Neural cell (in vitro differentiated cells): ENCODE results near the gene TUBB3. TPM values are rescaled to one million over a fixed set of nuclear protein-coding genes. Genes with fewer than 3 reads are reported as not detected.

Experiments
- H2AFZ ChIP-seq: fragments of 200-600, 300-800 bp; sonication (generic), shearing (Covaris generic); 2 replicates; pipeline ENCODE4 v1.6.0; 2014; ENCODE audit warnings: low read depth, mild to moderate bottlenecking, antibody characterized with exemption, low read length, moderate library complexity
- H3F3A ChIP-seq: fragments of 200-600 bp; shearing (Covaris generic); 2 replicates; pipeline ENCODE4 v1.6.1; 2016; ENCODE audit warnings: mild to moderate bottlenecking, moderate library complexity, mixed read lengths, antibody characterized with exemption, low read length; ENCODE audit not compliant: insufficient read depth, poor library complexity, severe bottlenecking
- H3K27ac ChIP-seq: fragments of 200-600, 300-800 bp; sonication (generic), shearing (Covaris generic); 2 replicates; pipeline ENCODE4 v1.5.1; 2014; ENCODE audit warnings: mild to moderate bottlenecking, low read length, moderate library complexity
- H3K27me3 ChIP-seq: fragments of 300-800, 200-600 bp; sonication (generic), shearing (Covaris generic); 2 replicates; pipeline ENCODE4 v1.6.0; 2014; ENCODE audit warnings: mild to moderate bottlenecking, low read depth, low read length, moderate library complexity; ENCODE audit not compliant: insufficient read depth
- H3K36me3 ChIP-seq: fragments of 300-800, 200-600 bp; sonication (generic), shearing (Covaris generic); 2 replicates; pipeline ENCODE4 v1.5.1; 2014; ENCODE audit warnings: mild to moderate bottlenecking, antibody characterized with exemption, low read length, moderate library complexity; ENCODE audit not compliant: insufficient read depth
- H3K4me2 ChIP-seq: fragments of 300-800, 200-600 bp; sonication (generic), shearing (Covaris generic); 2 replicates; pipeline ENCODE4 v1.6.0; 2014; ENCODE audit warnings: mild to moderate bottlenecking, low read length
- H3K4me3 ChIP-seq: fragments of 300-800, 200-600 bp; sonication (generic), shearing (Covaris generic); 2 replicates; pipeline ENCODE4 v1.5.1; 2014; ENCODE audit warnings: mild to moderate bottlenecking, low read length, moderate library complexity
- H3K79me2 ChIP-seq: fragments of 200-600 bp; shearing (Covaris generic); replicated peaks from 2 replicates; pipeline ENCODE4 v1.6.0; 2014; ENCODE audit warnings: mild to moderate bottlenecking, low read length, moderate library complexity; ENCODE audit not compliant: insufficient read depth
- H3K9ac ChIP-seq: fragments of 300-800, 200-600 bp; sonication (generic), shearing (Covaris generic); 2 replicates; pipeline ENCODE4 v1.6.1; 2016; ENCODE audit warnings: mild to moderate bottlenecking, low read length, mixed read lengths
- H3K9me2 ChIP-seq: fragments of 200-600 bp; shearing (Covaris generic); 2 replicates; pipeline ENCODE4 v1.6.1; 2016; ENCODE audit warnings: mild to moderate bottlenecking, low read length, mixed read lengths; ENCODE audit not compliant: insufficient read depth
- H3K9me3 ChIP-seq: fragments of 200-600, 300-800 bp; sonication (generic), shearing (Covaris generic); 2 replicates; pipeline ENCODE4 v1.6.1; 2016; ENCODE audit warnings: mild to moderate bottlenecking, mixed run types, low read length, moderate library complexity, mixed read lengths
- H4K20me1 ChIP-seq: fragments of 200-600 bp; shearing (Covaris generic); 2 replicates; pipeline ENCODE4 v1.6.1; 2016; ENCODE audit warnings: mild to moderate bottlenecking, mixed run types; ENCODE audit not compliant: insufficient read depth
- EP300 ChIP-seq: fragments of 450-650 bp; conservative IDR thresholded peaks from 2 replicates; pipeline ENCODE4 v1.6.1; 2014; ENCODE audit warnings: antibody characterized with exemption, mild to moderate bottlenecking, moderate library complexity; ENCODE audit not compliant: poor library complexity, severe bottlenecking
- EZH2 ChIP-seq: fragments of 200-600, 300-800 bp; shearing (Covaris generic), sonication (generic); IDR thresholded peaks from 2 replicates; pipeline ENCODE4 v1.6.1; 2014; ENCODE audit warnings: antibody characterized with exemption, low read length, borderline replicate concordance, mild to moderate bottlenecking; ENCODE audit not compliant: insufficient read depth, poor library complexity, severe bottlenecking
- MXI1 ChIP-seq: fragments of 450-650 bp; conservative IDR thresholded peaks from 2 replicates; pipeline ENCODE4 v1.6.1; 2014; ENCODE audit warnings: antibody characterized with exemption, mild to moderate bottlenecking; ENCODE audit not compliant: poor library complexity, severe bottlenecking
- POLR2AphosphoS5 ChIP-seq: IDR thresholded peaks from 2 replicates; pipeline ENCODE4 v1.6.1; 2012
- RAD21 ChIP-seq: fragments of 450-650 bp; conservative IDR thresholded peaks from 2 replicates; pipeline ENCODE4 v1.6.1; 2014; ENCODE audit warnings: antibody characterized with exemption, mild to moderate bottlenecking, moderate library complexity
- SMC3 ChIP-seq: fragments of 450-650 bp; conservative IDR thresholded peaks from 2 replicates; pipeline ENCODE4 v1.6.1; 2014; ENCODE audit warnings: antibody characterized with exemption, mild to moderate bottlenecking, moderate library complexity; ENCODE audit not compliant: poor library complexity
- TAF1 ChIP-seq: IDR thresholded peaks from 2 replicates; pipeline ENCODE4 v1.6.1; 2012; ENCODE audit warnings: low read depth
- polyA plus RNA-seq: library from polyadenylated mRNA; depleted of rRNA; stranded (reverse); fragments of >200 nt; gene quantifications from 2 replicates; pipeline ENCODE4 v1.2.3, GENCODE V29; 2014
- TF ChIP-seq, protein P1 (sequence below): fragments of 450-650 bp; IDR thresholded peaks from 2 replicates; pipeline ENCODE4 v1.5.1; 2014; ENCODE audit warnings: antibody characterized with exemption, mild to moderate bottlenecking, moderate library complexity; ENCODE audit not compliant: poor library complexity, severe bottlenecking
- TF ChIP-seq, protein P2 (sequence below): IDR thresholded peaks from 2 replicates; pipeline ENCODE4 v1.6.1; 2012; ENCODE audit warnings: borderline replicate concordance

TUBB3 gene
- polyA plus RNA-seq, 1 donor from 2014 or later = 2,442 TPM

DNA sequence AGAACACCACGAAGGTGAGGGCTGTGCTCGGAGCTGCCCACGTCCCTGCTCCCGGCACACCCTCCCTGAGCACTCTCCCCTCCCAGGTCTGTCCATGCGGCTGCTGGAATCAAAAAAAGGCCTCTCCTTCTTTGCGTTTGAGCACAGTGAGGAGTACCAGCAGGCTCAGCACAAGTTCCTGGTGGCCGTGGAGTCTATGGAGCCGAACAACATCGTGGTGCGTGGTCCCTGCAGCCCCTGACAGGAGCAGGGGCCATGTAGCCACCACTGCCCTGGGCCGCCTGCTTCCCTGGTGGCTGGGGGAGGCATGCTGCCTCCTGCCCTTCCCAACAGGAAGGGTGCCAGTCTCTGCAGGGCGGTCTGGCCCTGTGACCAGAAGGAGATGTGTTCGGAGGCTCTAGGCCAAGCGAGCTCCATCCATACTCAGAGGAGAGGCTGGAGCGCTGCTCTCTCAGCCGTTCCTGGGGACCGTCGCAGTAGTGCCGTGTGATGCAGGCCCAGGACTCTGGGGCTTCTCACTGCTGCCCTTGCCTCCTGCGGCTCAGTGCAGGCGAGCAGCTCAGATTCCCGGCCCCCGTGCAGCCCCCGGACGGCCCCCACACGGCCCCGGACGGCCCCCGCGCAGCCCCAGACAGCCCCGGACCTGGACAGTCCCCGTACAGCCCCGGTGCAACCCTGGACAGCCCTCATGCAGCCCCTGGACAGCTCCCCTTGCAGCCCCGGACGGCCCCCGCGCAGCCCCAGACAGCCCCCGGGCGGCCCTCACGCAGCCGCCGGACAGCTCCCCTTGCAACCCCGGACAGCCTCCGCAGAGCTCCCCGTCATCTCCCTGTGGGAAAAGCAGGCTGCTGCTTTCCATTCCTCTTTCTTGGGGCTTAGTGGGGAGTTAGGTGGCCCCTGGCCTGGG, 29.2 kb upstream of the TUBB3 start (continued):
- TF ChIP-seq EP300 = no peak

DNA sequence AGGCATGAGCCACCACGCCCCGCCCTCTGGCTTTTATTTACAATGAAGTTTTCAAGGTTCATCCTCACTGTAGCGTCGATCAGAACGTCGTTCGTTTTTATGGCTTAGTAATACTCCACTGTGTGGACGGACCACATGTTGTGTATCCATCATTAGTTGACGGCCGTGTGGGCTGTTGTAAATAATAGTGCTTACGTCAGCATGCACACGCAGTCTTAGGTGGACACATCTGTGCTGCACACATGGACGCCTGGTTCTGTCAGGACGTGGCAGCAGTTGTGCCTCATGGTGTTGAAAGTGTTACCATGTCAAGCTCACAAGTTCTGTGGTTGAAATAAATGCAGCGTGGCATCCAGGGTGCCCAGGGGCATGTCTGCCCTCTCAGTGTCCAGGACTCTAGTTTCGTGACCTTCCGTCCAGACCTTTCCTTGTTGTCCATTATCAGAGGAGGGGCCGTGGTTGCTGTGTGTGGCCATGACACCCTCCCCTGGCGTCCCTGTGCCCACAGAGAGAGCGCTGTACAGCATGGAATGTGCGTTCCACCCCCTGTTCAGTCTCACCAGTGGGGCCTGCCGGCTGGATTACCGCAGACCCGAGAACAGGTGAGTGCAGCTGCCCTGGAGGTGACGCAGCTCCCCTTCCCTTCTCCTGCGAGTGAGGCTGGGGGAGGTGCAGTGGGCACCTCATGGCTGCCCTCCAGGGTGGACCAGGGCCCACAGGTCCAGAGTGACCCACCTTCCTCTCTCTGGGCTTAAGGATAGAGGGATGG, 27.5 kb upstream of the TUBB3 start:
- no peaks in the 10 kb centered on the region for H3K9me2 ChIP-seq
- no peak overlapping the region for H3K27ac ChIP-seq
- H4K20me1 ChIP-seq = no peaks in the 10 kb centered on the region
- H3K36me3 ChIP-seq = peaks cover 5% of the 10 kb centered on the region
- H3K9me3 ChIP-seq = no peaks in the 10 kb centered on the region
- TF ChIP-seq SMC3 (no peak), TAF1 (no peak), MXI1 (no peak), EP300 (no peak), RAD21 (no peak), POLR2AphosphoS5 (no peak), EZH2 (no peak)
- TF ChIP-seq, protein P1, sequence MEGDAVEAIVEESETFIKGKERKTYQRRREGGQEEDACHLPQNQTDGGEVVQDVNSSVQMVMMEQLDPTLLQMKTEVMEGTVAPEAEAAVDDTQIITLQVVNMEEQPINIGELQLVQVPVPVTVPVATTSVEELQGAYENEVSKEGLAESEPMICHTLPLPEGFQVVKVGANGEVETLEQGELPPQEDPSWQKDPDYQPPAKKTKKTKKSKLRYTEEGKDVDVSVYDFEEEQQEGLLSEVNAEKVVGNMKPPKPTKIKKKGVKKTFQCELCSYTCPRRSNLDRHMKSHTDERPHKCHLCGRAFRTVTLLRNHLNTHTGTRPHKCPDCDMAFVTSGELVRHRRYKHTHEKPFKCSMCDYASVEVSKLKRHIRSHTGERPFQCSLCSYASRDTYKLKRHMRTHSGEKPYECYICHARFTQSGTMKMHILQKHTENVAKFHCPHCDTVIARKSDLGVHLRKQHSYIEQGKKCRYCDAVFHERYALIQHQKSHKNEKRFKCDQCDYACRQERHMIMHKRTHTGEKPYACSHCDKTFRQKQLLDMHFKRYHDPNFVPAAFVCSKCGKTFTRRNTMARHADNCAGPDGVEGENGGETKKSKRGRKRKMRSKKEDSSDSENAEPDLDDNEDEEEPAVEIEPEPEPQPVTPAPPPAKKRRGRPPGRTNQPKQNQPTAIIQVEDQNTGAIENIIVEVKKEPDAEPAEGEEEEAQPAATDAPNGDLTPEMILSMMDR = no peak
- H3K9ac ChIP-seq = no peak overlapping the region
- no peak overlapping the region for H3K4me2 ChIP-seq
- H3K27me3 ChIP-seq = no peaks in the 10 kb centered on the region
- H3F3A ChIP-seq = no peaks in the 10 kb centered on the region
- no peak overlapping the region for H3K4me3 ChIP-seq
- no peak overlapping the region for H2AFZ ChIP-seq
- no peaks in the 10 kb centered on the region for H3K79me2 ChIP-seq

DNA sequence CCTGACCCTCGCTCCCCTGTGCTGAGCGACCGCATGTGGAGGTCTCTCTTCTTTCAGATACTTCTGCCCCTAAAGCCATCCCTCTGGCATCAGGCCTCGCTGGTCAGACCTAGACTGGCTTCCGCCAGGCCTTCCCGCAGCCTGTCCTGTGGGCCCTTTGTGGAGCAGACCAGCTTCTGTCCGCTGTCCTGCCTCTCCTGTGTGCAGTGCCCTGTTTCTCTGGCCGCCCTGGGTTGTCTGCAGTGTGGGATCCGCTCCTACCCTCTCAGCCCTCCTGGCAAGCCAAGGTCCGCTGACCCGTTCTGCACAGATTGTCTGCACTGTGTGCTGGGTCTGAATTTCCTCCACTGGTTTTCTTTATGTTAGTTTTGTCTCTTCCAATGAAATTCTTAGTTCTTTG, 25.9 kb upstream of the TUBB3 start:
- no peak overlapping the region for H2AFZ ChIP-seq
- no peak overlapping the region for H3K9ac ChIP-seq
- no peak overlapping the region for H3K4me3 ChIP-seq
- H3K9me2 ChIP-seq = no peaks in the 10 kb centered on the region
- H3F3A ChIP-seq = no peaks in the 10 kb centered on the region
- no peak overlapping the region for H3K4me2 ChIP-seq
- no peaks in the 10 kb centered on the region for H3K27me3 ChIP-seq
- H4K20me1 ChIP-seq = no peaks in the 10 kb centered on the region
- H3K9me3 ChIP-seq = no peaks in the 10 kb centered on the region
- no peak overlapping the region for H3K27ac ChIP-seq
- H3K79me2 ChIP-seq = no peaks in the 10 kb centered on the region
- no peaks in the 10 kb centered on the region for H3K36me3 ChIP-seq
- TF ChIP-seq POLR2AphosphoS5 (no peak), EP300 (no peak), TAF1 (no peak), SMC3 (no peak), MXI1 (no peak), RAD21 (no peak), EZH2 (no peak)
- TF ChIP-seq, protein P1 = no peak
- TF ChIP-seq, protein P2, sequence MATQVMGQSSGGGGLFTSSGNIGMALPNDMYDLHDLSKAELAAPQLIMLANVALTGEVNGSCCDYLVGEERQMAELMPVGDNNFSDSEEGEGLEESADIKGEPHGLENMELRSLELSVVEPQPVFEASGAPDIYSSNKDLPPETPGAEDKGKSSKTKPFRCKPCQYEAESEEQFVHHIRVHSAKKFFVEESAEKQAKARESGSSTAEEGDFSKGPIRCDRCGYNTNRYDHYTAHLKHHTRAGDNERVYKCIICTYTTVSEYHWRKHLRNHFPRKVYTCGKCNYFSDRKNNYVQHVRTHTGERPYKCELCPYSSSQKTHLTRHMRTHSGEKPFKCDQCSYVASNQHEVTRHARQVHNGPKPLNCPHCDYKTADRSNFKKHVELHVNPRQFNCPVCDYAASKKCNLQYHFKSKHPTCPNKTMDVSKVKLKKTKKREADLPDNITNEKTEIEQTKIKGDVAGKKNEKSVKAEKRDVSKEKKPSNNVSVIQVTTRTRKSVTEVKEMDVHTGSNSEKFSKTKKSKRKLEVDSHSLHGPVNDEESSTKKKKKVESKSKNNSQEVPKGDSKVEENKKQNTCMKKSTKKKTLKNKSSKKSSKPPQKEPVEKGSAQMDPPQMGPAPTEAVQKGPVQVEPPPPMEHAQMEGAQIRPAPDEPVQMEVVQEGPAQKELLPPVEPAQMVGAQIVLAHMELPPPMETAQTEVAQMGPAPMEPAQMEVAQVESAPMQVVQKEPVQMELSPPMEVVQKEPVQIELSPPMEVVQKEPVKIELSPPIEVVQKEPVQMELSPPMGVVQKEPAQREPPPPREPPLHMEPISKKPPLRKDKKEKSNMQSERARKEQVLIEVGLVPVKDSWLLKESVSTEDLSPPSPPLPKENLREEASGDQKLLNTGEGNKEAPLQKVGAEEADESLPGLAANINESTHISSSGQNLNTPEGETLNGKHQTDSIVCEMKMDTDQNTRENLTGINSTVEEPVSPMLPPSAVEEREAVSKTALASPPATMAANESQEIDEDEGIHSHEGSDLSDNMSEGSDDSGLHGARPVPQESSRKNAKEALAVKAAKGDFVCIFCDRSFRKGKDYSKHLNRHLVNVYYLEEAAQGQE = no peak
